K562 (cell line): ENCODE measurements around the gene CXCR5. TPM values are rescaled to one million over a fixed set of nuclear protein-coding genes. Genes with fewer than 3 reads are reported as not detected.

Source experiments
- ARID1B ChIP-seq: fragments of 450-650 bp; IDR thresholded peaks from 2 replicates; pipeline ENCODE4 v1.6.1; 2016; ENCODE audit warnings: antibody characterized with exemption, mild to moderate bottlenecking, inconsistent platforms
- BCOR ChIP-seq: fragments of 450-650 bp; IDR thresholded peaks from 2 replicates; pipeline ENCODE4 v1.6.1; 2016
- CBFA2T2 ChIP-seq: fragments of 450-650 bp; conservative IDR thresholded peaks from 2 replicates; pipeline ENCODE4 v1.6.1; 2017; ENCODE audit warnings: mild to moderate bottlenecking
- CBFA2T3 ChIP-seq: fragments of 450-650 bp; IDR thresholded peaks from 2 replicates; pipeline ENCODE4 v1.6.1; 2017
- CBX1 ChIP-seq: sonication (generic); IDR thresholded peaks from 2 replicates; pipeline ENCODE4 v1.6.1; 2016; ENCODE audit warnings: antibody characterized with exemption, low read depth, mild to moderate bottlenecking
- CHD1 ChIP-seq: fragments of 200-600 bp; sonication (generic); IDR thresholded peaks from one replicate; pipeline ENCODE4 v1.6.1; 2012; ENCODE audit warnings: mild to moderate bottlenecking, moderate library complexity, low read length, inconsistent platforms
- DPF2 ChIP-seq: fragments of 450-650 bp; IDR thresholded peaks from 2 replicates; pipeline ENCODE4 v1.6.1; 2016
- EP300 ChIP-seq: IDR thresholded peaks from 2 replicates; pipeline ENCODE4 v1.6.1; 2012; ENCODE audit warnings: low read length, improper control_type of control experiment
- ETS2 ChIP-seq: IDR thresholded peaks from 2 replicates; pipeline ENCODE4 v1.6.1; 2016; ENCODE audit warnings: borderline replicate concordance, missing genetic modification characterization, mild to moderate bottlenecking, moderate library complexity, missing compliant biosample characterization; ENCODE audit not compliant: poor library complexity, severe bottlenecking
- IRF2 ChIP-seq: sonication (generic); formaldehyde crosslinking; IDR thresholded peaks from 2 replicates; pipeline ENCODE4 v1.8.1; 2022; ENCODE audit warnings: mild to moderate bottlenecking, missing genetic modification reagents
- KDM1A ChIP-seq, 2 experiments: fragments of 450-650 bp; IDR thresholded peaks; 2 replicates each; pipeline ENCODE4 v1.6.1; 2016; ENCODE audit warnings: mild to moderate bottlenecking in 2 of 2
- MYC ChIP-seq, 2 experiments: fragments of 250-450 bp in 1 of 2; sonication (Bioruptor Pico) in 1 of 2; IDR thresholded peaks; 2 replicates each; pipeline versions ENCODE4 v1.5.1 to v1.6.1; 2012 to 2021; ENCODE audit warnings: low read depth in 2 of 2, borderline replicate concordance in 1 of 2, improper control_type of control experiment in 1 of 2, low read length in 1 of 2, mild to moderate bottlenecking in 1 of 2, moderate library complexity in 1 of 2
- NBN ChIP-seq: fragments of 450-650 bp; IDR thresholded peaks from 2 replicates; pipeline ENCODE4 v1.6.1; 2016; ENCODE audit warnings: low read depth, mild to moderate bottlenecking
- NRF1 ChIP-seq, 2 experiments: fragments of 450-650 bp; IDR thresholded peaks in 1 of 2; conservative IDR thresholded peaks in 1 of 2; 2 replicates each; pipeline ENCODE4 v1.6.1; 2014; ENCODE audit warnings: mild to moderate bottlenecking in 2 of 2
- SMAD4 ChIP-seq: fragments of 250-450 bp; sonication (Bioruptor Pico); conservative IDR thresholded peaks from 2 replicates; pipeline ENCODE4 v1.8.0; 2021; ENCODE audit warnings: inconsistent platforms, mild to moderate bottlenecking, moderate library complexity
- TAL1 ChIP-seq: fragments of 450-650 bp; IDR thresholded peaks from 2 replicates; pipeline ENCODE4 v1.6.1; 2016; ENCODE audit warnings: mild to moderate bottlenecking
- ZNF217 ChIP-seq: sonication (generic); formaldehyde crosslinking; IDR thresholded peaks from 2 replicates; pipeline ENCODE4 v1.8.0; 2022; ENCODE audit warnings: mild to moderate bottlenecking, missing genetic modification reagents
- ZNF778 ChIP-seq: fragments of 450-650 bp; formaldehyde crosslinking; IDR thresholded peaks from 2 replicates; pipeline ENCODE4 v1.4.0; 2020; ENCODE audit warnings: mild to moderate bottlenecking, moderate library complexity
- polyA plus RNA-seq, 8 experiments: library from polyadenylated mRNA; depleted of rRNA in 4 of 8; stranded (reverse) in 5 of 8; unstranded in 3 of 8; fragments of >200 nt; fragmentation: Nextera tagmentation in 2 of 8; fragmentation: Illumina TruSeq in 1 of 8; extraction: Ambion mirVana in 2 of 8; extraction: Trizol in 1 of 8; gene quantifications; 2 replicates each; pipeline versions ENCODE4 v1.2.1 to v1.2.3, GENCODE V29; 2011 to 2014; ENCODE audit warnings: inconsistent platforms in 1 of 8, missing spikeins in 1 of 8
- total RNA-seq, 7 experiments: library from RNA; depleted of rRNA in 6 of 7; stranded (reverse); fragments of >200 nt in 6 of 7; fragmentation: Illumina TruSeq in 2 of 7; extraction: Trizol in 2 of 7; gene quantifications; 2 replicates each; pipeline versions ENCODE4 v1.2.1 to v1.2.3, GENCODE V29; 2011 to 2021; ENCODE audit warnings: low replicate concordance in 1 of 7
- TF ChIP-seq, protein P1 (sequence below), 3 experiments: IDR thresholded peaks in 2 of 3; conservative IDR thresholded peaks in 1 of 3; 2 replicates each; pipeline ENCODE4 v1.5.1; 2011 to 2012; ENCODE audit warnings: low read length in 3 of 3, mild to moderate bottlenecking in 3 of 3, control low read depth in 2 of 3, improper control_type of control experiment in 1 of 3, inconsistent platforms in 1 of 3, low read depth in 1 of 3, mixed read lengths in 1 of 3, moderate library complexity in 1 of 3; ENCODE audit not compliant: insufficient read depth in 2 of 3
- TF ChIP-seq, protein P2 (sequence below): IDR thresholded peaks from 2 replicates; pipeline ENCODE4 v1.6.1; 2012; ENCODE audit warnings: low read depth, low read length, improper control_type of control experiment, borderline replicate concordance
- TF ChIP-seq, protein P3 (sequence below): fragments of 200-800 bp; sonication (Bioruptor generic); IDR thresholded peaks from 2 replicates; pipeline ENCODE4 v1.6.1; 2016; ENCODE audit warnings: missing genetic modification characterization, missing compliant biosample characterization

Gene CXCR5
- total and polyA plus RNA-seq, 9 of the 15 experiments (the other 6 are each of a cell fraction or from before 2014, with no cell fraction given): 0.03 to 0.06 TPM; not detected in 7

GRCh38 chr11:118846181-118846935 lies 37.3 kb upstream of the CXCR5 start (continued):
- TF ChIP-seq, protein P1, sequence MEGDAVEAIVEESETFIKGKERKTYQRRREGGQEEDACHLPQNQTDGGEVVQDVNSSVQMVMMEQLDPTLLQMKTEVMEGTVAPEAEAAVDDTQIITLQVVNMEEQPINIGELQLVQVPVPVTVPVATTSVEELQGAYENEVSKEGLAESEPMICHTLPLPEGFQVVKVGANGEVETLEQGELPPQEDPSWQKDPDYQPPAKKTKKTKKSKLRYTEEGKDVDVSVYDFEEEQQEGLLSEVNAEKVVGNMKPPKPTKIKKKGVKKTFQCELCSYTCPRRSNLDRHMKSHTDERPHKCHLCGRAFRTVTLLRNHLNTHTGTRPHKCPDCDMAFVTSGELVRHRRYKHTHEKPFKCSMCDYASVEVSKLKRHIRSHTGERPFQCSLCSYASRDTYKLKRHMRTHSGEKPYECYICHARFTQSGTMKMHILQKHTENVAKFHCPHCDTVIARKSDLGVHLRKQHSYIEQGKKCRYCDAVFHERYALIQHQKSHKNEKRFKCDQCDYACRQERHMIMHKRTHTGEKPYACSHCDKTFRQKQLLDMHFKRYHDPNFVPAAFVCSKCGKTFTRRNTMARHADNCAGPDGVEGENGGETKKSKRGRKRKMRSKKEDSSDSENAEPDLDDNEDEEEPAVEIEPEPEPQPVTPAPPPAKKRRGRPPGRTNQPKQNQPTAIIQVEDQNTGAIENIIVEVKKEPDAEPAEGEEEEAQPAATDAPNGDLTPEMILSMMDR (IDR thresholded peaks at IDR 0.05 in 2 of 3, conservative IDR thresholded peaks at IDR 0.05 in 1 of 3; ENCODE audit: insufficient read depth in 2 of 3, low read depth in 1 of 3, low read length in 3 of 3): peak in 1 of 3 experiments; percentile 32; a peak in 2 of 6 replicates
- TF ChIP-seq, protein P2, sequence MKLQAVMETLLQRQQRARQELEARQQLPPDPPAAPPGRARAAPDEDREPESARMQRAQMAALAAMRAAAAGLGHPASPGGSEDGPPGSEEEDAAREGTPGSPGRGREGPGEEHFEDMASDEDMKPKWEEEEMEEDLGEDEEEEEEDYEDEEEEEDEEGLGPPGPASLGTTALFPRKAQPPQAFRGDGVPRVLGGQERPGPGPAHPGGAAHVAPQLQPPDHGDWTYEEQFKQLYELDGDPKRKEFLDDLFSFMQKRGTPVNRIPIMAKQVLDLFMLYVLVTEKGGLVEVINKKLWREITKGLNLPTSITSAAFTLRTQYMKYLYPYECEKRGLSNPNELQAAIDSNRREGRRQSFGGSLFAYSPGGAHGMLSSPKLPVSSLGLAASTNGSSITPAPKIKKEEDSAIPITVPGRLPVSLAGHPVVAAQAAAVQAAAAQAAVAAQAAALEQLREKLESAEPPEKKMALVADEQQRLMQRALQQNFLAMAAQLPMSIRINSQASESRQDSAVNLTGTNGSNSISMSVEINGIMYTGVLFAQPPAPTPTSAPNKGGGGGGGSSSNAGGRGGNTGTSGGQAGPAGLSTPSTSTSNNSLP: 0 out of 2 replicates have a peak, but pooled peaks have one; percentile 46
- TF ChIP-seq KDM1A (IDR thresholded peaks at IDR 0.05): peak in 1 of 2 experiments; percentile 51; a peak in 2 of 4 replicates
- TF ChIP-seq SMAD4: no peak
- TF ChIP-seq IRF2: no peak
- peak; percentile 67 for TF ChIP-seq CBFA2T2
- peak; percentile 78 for TF ChIP-seq BCOR
- no peak for TF ChIP-seq ETS2 (tag)
- no peak for TF ChIP-seq ZNF778 (CRISPR knock-in tag)
- TF ChIP-seq, protein P3, sequence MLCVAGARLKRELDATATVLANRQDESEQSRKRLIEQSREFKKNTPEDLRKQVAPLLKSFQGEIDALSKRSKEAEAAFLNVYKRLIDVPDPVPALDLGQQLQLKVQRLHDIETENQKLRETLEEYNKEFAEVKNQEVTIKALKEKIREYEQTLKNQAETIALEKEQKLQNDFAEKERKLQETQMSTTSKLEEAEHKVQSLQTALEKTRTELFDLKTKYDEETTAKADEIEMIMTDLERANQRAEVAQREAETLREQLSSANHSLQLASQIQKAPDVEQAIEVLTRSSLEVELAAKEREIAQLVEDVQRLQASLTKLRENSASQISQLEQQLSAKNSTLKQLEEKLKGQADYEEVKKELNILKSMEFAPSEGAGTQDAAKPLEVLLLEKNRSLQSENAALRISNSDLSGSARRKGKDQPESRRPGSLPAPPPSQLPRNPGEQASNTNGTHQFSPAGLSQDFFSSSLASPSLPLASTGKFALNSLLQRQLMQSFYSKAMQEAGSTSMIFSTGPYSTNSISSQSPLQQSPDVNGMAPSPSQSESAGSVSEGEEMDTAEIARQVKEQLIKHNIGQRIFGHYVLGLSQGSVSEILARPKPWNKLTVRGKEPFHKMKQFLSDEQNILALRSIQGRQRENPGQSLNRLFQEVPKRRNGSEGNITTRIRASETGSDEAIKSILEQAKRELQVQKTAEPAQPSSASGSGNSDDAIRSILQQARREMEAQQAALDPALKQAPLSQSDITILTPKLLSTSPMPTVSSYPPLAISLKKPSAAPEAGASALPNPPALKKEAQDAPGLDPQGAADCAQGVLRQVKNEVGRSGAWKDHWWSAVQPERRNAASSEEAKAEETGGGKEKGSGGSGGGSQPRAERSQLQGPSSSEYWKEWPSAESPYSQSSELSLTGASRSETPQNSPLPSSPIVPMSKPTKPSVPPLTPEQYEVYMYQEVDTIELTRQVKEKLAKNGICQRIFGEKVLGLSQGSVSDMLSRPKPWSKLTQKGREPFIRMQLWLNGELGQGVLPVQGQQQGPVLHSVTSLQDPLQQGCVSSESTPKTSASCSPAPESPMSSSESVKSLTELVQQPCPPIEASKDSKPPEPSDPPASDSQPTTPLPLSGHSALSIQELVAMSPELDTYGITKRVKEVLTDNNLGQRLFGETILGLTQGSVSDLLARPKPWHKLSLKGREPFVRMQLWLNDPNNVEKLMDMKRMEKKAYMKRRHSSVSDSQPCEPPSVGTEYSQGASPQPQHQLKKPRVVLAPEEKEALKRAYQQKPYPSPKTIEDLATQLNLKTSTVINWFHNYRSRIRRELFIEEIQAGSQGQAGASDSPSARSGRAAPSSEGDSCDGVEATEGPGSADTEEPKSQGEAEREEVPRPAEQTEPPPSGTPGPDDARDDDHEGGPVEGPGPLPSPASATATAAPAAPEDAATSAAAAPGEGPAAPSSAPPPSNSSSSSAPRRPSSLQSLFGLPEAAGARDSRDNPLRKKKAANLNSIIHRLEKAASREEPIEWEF (CRISPR knock-in tag): no peak
- TF ChIP-seq NRF1 (conservative IDR thresholded peaks at IDR 0.05 in 1 of 2, IDR thresholded peaks at IDR 0.05 in 1 of 2): no peak
- TF ChIP-seq ZNF217 (CRISPR knock-in tag): no peak
- no peak for TF ChIP-seq MYC (IDR thresholded peaks at IDR 0.05; ENCODE audit: low read depth, low read length)
- no peak for TF ChIP-seq MYC (CRISPR knock-in tag; IDR thresholded peaks at IDR 0.05; ENCODE audit: borderline replicate concordance, low read depth)
- TF ChIP-seq ARID1B: peak; percentile 81
- TF ChIP-seq TAL1: peak; percentile 76
- no peak for TF ChIP-seq CBX1
- peak; percentile 52; the same call in 1 of the 2 replicates for TF ChIP-seq EP300
- no peak for TF ChIP-seq NBN
- TF ChIP-seq CHD1: no peak
- peak; percentile 69 for TF ChIP-seq DPF2
- TF ChIP-seq CBFA2T3: peak; percentile 84
